GM19324 (cell line): Measurements from ENCODE around the gene PRPSAP2.

ENCODE experiments used
- ATAC-seq: cut with Tn5 transposase; IDR thresholded peaks from one replicate; pipeline ENCODE4 v1.9.1; 2021; ENCODE audit warnings: mild to moderate bottlenecking, moderate library complexity; ENCODE audit not compliant: unreplicated experiment, low FRiP score

PRPSAP2 gene

DNA sequence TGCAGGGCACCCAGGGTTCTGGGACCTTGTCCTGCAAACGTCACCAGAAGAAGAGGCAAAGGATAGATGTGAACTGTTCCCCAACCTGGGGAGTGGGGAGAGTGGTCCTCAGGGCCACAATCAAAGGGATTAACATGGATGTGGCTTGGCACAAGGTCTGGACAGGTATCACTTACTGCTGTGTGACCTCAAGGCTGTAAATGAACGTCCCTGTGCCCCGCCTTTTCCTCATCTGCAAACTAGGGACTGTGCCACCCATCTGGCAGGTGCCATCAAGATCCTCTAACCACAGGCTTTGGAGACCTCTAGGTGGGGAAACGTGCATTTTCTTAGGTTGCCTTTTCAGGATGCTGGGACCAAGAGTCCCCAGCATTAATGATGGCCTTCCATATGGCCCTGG lies 119.1 kb downstream of the PRPSAP2 start:
- ATAC-seq, result no peak

DNA sequence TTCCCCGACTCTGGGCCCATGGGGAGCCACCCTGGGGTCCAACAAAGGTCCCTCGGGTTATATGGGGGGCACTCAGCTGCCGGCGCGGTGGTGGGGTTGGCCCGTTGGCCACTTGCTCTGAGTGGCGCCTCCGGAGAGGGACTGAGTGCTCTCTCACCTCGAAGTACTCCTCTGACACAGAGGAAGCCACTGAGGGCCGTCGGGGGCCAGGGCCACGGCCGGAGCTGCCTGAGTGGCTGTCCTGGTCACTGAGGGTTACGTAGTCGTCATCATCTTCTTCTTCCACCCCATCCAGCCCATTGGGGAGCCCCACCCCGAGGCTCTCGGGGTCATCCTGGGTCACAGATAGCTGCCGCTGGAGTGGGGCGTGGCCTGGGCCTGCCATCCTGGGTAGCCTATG lies 119.7 kb downstream of the PRPSAP2 start:
- no peak for ATAC-seq

DNA sequence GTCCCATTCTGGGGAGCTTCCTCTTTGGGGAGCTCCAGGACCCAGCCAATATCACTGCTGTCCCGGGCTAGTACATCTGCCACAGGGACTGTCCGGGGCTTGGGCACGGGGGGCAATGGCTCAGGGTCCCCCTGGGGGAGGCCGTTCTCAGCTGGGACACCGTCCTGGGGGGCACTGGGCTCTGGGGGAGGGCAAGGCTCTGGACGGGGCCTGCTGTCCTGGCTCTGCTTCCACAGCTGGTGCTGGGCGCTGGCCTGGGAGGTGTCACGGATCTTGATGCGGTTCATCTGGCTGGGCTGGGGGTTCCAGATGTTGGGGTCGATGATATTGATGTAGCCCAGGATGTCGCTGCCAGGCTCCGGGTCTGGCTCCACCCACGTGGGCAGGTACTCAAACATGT lies 120.1 kb downstream of the PRPSAP2 start:
- no peak for ATAC-seq

DNA sequence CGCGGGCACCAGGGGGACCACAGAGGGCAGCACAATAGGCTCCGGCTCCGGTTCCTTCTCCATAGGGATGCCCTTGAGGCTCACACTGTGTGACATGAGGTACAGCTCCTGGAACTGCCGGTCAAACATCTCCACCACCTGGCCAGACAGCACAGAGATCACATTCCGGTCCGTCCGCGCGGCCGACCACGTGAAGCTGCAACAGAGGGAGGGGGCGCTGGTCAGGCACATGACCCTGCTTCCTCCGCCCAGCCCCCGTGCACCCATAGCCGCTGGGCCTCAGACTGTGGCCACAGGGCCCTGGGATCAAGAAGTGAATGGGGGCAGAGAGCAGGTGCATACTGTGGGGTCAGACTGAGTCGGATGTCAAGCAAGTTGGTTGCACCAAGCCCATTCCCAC lies 120.7 kb downstream of the PRPSAP2 start:
- no peak for ATAC-seq
